HL-60 (cell line): ENCODE data around the gene CCL19.

Source experiments
- DNase-seq, 2 experiments: peaks; one replicate each; pipeline ENCODE4 v3.0.0-alpha.2; 2010 to 2020; ENCODE audit warnings: low read depth in 1 of 2, low spot score in 1 of 2
- H3K27ac ChIP-seq: fragments of 250-450 bp; sonication (Bioruptor Pico); replicated peaks from 2 replicates; pipeline ENCODE4 v1.5.1; 2020; ENCODE audit warnings: mild to moderate bottlenecking, moderate library complexity
- H3K27me3 ChIP-seq: fragments of 250-450 bp; sonication (Bioruptor Pico); 2 replicates; pipeline ENCODE4 v1.5.1; 2021; ENCODE audit warnings: mild to moderate bottlenecking, moderate library complexity; ENCODE audit not compliant: insufficient read depth, poor library complexity, severe bottlenecking
- H3K4me3 ChIP-seq: replicated peaks from 2 replicates; pipeline ENCODE4 v1.5.1; 2011; ENCODE audit warnings: mild to moderate bottlenecking, control low read depth, low read length; ENCODE audit not compliant: insufficient read depth
- GABPA ChIP-seq: IDR thresholded peaks from 2 replicates; pipeline ENCODE4 v1.6.1; 2012; ENCODE audit warnings: low read depth
- POLR2AphosphoS5 ChIP-seq: IDR thresholded peaks from 2 replicates; pipeline ENCODE4 v1.6.1; 2012; ENCODE audit warnings: low read depth
- SPI1 ChIP-seq: IDR thresholded peaks from 2 replicates; pipeline ENCODE4 v1.6.1; 2012; ENCODE audit warnings: low read depth, mild to moderate bottlenecking, borderline replicate concordance
- TF ChIP-seq, protein P1 (sequence below): IDR thresholded peaks from one replicate; pipeline ENCODE4 v1.5.1; 2011; ENCODE audit warnings: low read length, control low read depth, inconsistent platforms; ENCODE audit not compliant: insufficient read depth
- TF ChIP-seq, protein P2 (sequence below): IDR thresholded peaks from 2 replicates; pipeline ENCODE4 v1.6.1; 2012; ENCODE audit warnings: low read depth; ENCODE audit not compliant: insufficient replicate concordance

Gene CCL19

DNA sequence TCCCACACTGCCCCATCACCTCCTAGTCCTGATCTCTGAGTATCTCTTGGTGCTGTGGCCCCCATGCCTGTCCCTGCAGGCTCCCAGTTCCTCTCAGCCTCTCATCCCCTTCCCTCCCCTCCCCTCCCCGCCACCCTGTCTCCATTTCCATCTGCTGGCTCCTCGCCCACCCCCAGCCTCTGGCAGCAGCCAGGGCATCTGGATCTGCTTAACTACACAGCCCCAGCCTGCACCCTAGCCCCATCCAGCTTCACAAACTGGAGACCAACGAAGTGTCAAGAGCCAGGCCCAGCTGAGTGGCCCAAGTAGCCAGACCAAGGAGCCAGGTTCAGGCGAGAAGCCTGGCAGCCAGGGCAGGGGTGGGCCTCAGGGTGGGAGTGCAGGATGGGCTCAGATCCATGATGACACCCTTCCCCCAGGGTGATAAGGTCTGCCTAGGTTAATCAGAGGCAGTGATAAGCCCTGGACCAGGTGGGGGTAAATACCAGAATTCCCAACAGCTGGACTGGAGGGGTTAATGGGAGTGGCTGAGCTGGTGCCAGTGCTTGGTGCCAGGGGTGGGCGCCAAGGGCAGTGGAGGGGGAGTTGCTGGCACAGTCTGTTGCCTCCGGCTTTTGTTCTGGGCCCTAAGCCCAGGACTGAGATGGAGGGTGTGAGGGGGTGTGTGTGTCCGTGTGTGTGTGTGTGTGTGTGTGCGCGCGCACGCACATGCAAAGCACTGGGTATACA lies 36.6 kb downstream of the CCL19 start:
- Histone ChIP-seq H3K27ac (no peak overlapping the region), H3K27me3 (no peaks in the 10 kb centered on the region), H3K4me3 (no peak overlapping the region)
- TF ChIP-seq, protein P1, sequence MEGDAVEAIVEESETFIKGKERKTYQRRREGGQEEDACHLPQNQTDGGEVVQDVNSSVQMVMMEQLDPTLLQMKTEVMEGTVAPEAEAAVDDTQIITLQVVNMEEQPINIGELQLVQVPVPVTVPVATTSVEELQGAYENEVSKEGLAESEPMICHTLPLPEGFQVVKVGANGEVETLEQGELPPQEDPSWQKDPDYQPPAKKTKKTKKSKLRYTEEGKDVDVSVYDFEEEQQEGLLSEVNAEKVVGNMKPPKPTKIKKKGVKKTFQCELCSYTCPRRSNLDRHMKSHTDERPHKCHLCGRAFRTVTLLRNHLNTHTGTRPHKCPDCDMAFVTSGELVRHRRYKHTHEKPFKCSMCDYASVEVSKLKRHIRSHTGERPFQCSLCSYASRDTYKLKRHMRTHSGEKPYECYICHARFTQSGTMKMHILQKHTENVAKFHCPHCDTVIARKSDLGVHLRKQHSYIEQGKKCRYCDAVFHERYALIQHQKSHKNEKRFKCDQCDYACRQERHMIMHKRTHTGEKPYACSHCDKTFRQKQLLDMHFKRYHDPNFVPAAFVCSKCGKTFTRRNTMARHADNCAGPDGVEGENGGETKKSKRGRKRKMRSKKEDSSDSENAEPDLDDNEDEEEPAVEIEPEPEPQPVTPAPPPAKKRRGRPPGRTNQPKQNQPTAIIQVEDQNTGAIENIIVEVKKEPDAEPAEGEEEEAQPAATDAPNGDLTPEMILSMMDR: no peak
- TF ChIP-seq, protein P2, sequence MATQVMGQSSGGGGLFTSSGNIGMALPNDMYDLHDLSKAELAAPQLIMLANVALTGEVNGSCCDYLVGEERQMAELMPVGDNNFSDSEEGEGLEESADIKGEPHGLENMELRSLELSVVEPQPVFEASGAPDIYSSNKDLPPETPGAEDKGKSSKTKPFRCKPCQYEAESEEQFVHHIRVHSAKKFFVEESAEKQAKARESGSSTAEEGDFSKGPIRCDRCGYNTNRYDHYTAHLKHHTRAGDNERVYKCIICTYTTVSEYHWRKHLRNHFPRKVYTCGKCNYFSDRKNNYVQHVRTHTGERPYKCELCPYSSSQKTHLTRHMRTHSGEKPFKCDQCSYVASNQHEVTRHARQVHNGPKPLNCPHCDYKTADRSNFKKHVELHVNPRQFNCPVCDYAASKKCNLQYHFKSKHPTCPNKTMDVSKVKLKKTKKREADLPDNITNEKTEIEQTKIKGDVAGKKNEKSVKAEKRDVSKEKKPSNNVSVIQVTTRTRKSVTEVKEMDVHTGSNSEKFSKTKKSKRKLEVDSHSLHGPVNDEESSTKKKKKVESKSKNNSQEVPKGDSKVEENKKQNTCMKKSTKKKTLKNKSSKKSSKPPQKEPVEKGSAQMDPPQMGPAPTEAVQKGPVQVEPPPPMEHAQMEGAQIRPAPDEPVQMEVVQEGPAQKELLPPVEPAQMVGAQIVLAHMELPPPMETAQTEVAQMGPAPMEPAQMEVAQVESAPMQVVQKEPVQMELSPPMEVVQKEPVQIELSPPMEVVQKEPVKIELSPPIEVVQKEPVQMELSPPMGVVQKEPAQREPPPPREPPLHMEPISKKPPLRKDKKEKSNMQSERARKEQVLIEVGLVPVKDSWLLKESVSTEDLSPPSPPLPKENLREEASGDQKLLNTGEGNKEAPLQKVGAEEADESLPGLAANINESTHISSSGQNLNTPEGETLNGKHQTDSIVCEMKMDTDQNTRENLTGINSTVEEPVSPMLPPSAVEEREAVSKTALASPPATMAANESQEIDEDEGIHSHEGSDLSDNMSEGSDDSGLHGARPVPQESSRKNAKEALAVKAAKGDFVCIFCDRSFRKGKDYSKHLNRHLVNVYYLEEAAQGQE: no peak
- TF ChIP-seq POLR2AphosphoS5: no peak
- TF ChIP-seq SPI1: no peak
- TF ChIP-seq GABPA: no peak
- DNase-seq: no peak

DNA sequence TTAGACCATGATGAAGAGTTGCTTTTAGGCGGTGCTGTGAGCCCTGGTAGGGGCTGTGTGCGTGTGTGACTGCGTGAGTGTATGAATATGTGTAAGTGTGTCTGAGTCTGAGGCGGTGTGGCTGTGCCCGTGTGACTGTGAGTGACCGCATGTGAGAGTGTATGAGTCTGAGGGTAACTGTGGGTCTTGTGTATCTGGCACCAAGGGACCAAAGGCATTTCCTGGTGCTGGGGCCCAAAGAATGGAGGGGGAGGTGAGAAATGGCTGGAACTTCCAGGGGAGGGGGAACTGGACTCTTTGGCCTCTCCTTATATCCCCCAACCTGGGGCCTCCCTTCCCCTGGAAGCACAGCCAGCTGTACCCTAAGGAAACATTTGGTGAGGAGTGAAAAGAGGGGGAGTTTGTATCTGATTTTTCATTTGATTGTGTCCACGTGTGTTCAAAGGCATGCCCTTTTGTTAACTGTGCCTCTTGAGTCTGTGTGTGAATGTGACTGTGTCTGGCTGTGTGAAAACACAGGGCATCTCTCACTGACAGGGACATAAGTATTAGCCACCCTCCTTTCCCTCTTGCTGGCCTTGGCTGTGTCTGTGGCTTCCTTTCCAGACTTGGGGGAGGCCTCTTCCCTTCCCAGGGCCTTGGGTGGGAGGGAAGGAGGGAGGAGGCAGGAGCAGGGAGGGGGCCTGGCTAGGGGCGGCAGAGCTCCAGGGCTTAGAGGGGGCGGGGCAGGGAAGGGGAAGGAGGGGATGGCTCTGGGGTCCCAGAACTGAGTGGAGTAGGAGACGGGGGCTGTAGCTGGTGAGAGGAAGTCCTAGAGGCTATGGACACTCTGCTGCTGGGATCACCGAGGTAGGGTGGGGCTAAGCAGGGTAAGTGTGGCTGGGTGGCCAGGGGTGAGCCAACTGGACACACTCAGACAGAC lies 37.7 kb downstream of the CCL19 start:
- Histone ChIP-seq H3K27me3 (no peaks in the 10 kb centered on the region), H3K27ac (no peak overlapping the region), H3K4me3 (no peak overlapping the region)
- no peak for DNase-seq
- TF ChIP-seq, protein P2: no peak

DNA sequence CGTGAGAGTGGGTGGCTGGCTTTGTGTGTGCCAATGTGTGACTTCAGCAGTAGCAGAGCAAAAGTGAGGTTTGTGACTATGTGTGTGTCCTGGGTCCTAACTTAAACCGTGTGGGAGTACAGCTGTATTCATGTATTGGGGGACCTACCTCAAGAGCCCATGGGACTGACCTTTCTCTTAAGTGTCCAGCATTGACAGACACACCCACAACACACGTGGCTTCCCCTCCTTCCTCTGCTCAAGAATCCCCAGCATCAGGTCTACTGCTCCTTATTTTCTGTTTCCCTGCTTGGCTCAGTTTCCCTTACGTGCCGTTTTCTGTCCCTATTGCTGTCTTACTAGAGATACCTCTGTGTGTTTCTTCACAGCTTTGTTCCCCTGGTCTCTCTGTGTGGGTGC lies 38.5 kb downstream of the CCL19 start:
- DNase-seq: no peak
- Histone ChIP-seq H3K4me3 (no peak overlapping the region), H3K27me3 (no peaks in the 10 kb centered on the region), H3K27ac (no peak overlapping the region)
- TF ChIP-seq GABPA (no peak), SPI1 (no peak), POLR2AphosphoS5 (no peak)
- TF ChIP-seq, protein P1: no peak
- TF ChIP-seq, protein P2: no peak
